Subcutaneous adipose tissue (tissue), 4 donors: ENCODE results near the gene NUP93. TPM values are rescaled to one million over a fixed set of nuclear protein-coding genes. Genes with fewer than 3 reads are reported as not detected.

Experiments used
- CTCF ChIP-seq: fragments of 450-650 bp; IDR thresholded peaks from one replicate; pipeline ENCODE4 v1.5.1; 2016; ENCODE audit warnings: low read depth, mild to moderate bottlenecking, control low read depth, antibody characterized with exemption, moderate library complexity
- total RNA-seq, 4 donors: library from RNA; depleted of rRNA; stranded (reverse); fragments of >200 nt; gene quantifications; one replicate each; pipeline ENCODE4 v1.1.0, GENCODE V29; 2016

NUP93 gene
- total RNA-seq, 4 donors from 2014 or later = 28.4 to 57.6 (median 47.5) TPM

- no peak for TF ChIP-seq CTCF
Observed at GRCh38 chr16:56847173-56847910, 117.4 kb downstream of the NUP93 start.

- no peak for TF ChIP-seq CTCF
Observed at GRCh38 chr16:56848029-56848936, 118.4 kb downstream of the NUP93 start.

- TF ChIP-seq CTCF = no peak
Observed at GRCh38 chr16:56848955-56849689, 119.2 kb downstream of the NUP93 start.

GRCh38 chr16:56849690-56850680, 120.1 kb downstream of the NUP93 start:
- TF ChIP-seq CTCF = no peak

GRCh38 chr16:56851671-56852400, 121.9 kb downstream of the NUP93 start:
- TF ChIP-seq CTCF = no peak

GRCh38 chr16:56852401-56852730, 122.4 kb downstream of the NUP93 start:
- TF ChIP-seq CTCF = no peak
